Coronary artery (tissue), 2 donors: ENCODE data around the gene OGFOD3.

ENCODE experiments used
- DNase-seq: peaks from one replicate; pipeline ENCODE4 v3.0.0-alpha.2; 2017; ENCODE audit warnings: low spot score
- H3K27ac ChIP-seq, 2 donors: fragments of 200-600 bp; sonication (generic); one replicate each; pipeline ENCODE4 v1.5.1; 2016 to 2019
- H3K4me3 ChIP-seq: fragments of 200-600 bp; sonication (generic); 2 replicates; pipeline ENCODE4 v1.5.1; 2016; ENCODE audit warnings: mild to moderate bottlenecking, moderate library complexity
- TF ChIP-seq, protein P1 (sequence below): fragments of 200-600 bp; sonication (generic); IDR thresholded peaks from one replicate; pipeline ENCODE4 v1.5.1; 2019; ENCODE audit warnings: antibody characterized with exemption

The OGFOD3 gene

DNA sequence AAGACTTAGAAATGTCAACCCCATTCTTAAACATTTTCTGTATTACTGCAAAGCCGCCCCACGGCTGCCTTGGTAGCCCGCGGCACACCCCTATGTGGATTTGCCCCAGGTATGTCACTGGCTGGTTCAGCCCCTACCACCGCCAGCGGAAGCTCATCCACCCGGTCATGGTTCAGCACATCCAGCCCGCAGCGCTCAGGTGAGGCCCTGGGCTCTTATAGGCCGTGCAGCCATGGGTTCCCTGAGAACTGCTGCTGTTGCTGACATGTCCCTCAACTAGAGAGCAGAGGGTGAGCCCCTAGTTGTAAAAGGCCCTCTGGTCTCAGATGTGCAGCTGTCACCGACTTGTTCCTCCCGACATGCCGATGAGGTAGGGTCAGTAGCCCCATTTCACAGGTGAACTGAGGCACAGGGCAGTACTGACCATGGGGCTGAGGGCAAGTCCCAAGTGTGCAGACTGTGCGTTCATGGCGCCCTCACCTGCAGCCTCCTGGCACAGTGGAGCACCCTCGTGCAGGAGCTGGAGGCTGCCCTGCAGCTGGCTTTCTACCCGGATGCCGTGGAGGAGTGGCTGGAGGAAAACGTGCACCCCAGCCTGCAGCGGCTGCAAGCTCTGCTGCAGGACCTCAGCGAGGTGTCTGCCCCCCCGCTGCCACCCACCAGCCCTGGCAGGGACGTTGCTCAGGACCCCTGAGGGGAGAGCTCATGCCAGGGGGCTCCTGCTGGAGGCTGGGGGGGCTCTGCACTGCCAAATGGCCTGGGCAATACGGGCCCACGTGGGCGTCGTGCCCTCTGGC is 23.5 kb upstream of the OGFOD3 start:
- Histone ChIP-seq H3K4me3 (no peak overlapping the region), H3K27ac (no peak overlapping the region)
- DNase-seq, result no peak
- TF ChIP-seq, protein P1, sequence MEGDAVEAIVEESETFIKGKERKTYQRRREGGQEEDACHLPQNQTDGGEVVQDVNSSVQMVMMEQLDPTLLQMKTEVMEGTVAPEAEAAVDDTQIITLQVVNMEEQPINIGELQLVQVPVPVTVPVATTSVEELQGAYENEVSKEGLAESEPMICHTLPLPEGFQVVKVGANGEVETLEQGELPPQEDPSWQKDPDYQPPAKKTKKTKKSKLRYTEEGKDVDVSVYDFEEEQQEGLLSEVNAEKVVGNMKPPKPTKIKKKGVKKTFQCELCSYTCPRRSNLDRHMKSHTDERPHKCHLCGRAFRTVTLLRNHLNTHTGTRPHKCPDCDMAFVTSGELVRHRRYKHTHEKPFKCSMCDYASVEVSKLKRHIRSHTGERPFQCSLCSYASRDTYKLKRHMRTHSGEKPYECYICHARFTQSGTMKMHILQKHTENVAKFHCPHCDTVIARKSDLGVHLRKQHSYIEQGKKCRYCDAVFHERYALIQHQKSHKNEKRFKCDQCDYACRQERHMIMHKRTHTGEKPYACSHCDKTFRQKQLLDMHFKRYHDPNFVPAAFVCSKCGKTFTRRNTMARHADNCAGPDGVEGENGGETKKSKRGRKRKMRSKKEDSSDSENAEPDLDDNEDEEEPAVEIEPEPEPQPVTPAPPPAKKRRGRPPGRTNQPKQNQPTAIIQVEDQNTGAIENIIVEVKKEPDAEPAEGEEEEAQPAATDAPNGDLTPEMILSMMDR, result no peak

DNA sequence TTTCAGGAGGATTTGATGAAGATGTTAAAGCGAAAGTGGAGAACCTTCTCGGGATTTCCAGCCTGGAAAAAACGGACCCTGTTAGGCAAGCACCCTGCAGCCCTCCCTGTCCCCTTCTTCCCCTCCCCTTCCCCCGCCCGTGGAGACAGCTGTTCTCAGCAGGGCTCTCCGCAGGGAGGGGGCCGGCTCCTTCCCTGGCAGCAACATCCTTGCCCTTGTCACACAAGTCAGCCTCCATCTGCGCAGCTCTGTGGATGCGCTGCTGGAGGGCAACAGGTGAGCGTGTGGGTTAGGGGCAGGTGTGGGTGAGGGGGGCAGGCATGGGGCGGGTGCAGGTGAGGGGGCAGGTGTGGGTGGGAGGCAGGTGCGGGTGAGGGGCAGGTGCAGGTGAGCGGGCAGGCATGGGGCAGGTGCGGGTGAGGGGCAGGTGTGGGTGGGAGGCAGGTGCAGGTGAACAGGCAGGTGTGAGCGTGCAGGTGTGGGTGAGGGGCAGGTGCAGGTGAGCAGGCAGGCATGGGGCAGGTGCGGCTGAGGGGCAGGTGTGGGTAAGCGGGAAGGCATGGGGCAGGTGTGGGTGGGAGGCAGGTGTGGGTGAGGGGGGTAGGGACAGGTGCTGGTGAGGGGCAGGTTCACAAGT is 22.7 kb upstream of the OGFOD3 start:
- DNase-seq, result no peak
- H3K27ac ChIP-seq, result peak overlapping the region in 1 of 2 donors; percentile 43

GRCh38 chr17:82440469-82440981 is 22.1 kb upstream of the OGFOD3 start:
- Histone ChIP-seq H3K27ac (peak overlapping the region in 1 of 2 donors; percentile 43), H3K4me3 (no peak overlapping the region)
- no peak for DNase-seq
- TF ChIP-seq, protein P1, result no peak

More for the DNA sequence above, 22.7 kb upstream of the OGFOD3 start:
- TF ChIP-seq, protein P1, result no peak
- no peak overlapping the region for H3K4me3 ChIP-seq

DNA sequence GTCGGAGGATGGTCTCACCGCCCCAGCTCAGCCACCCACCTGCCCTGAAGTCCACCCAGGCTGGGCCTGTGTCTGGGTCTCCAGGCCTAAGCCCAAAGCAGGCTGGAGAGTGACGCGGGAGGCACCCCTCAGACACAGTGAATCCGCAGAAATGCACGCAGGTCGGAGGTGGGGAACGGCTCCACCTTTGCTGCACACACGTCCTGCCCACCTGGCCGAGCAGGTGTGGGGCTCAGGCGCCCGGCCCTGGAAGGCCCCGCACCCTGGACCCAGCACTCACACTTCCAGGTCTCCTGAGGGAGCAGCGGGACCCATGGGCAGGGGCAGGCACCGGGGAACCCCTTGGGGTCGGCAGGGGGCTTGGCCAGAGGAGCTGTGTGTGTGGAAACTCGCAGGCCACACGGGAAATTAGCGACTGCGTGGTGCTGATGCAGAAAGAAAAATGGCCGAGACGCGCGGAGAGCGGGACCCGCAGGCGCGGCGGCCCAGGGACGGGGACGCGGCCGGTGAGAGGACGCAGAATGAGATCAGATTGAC is 21.5 kb upstream of the OGFOD3 start:
- no peak for DNase-seq
- H3K27ac ChIP-seq, result no peak overlapping the region
- TF ChIP-seq, protein P1, result no peak
- no peak overlapping the region for H3K4me3 ChIP-seq

- no peak for DNase-seq
- Histone ChIP-seq H3K4me3 (no peak overlapping the region), H3K27ac (no peak overlapping the region)
- TF ChIP-seq, protein P1, result no peak
Measured at GRCh38 chr17:82439194-82439828, 20.9 kb upstream of the OGFOD3 start.

DNA sequence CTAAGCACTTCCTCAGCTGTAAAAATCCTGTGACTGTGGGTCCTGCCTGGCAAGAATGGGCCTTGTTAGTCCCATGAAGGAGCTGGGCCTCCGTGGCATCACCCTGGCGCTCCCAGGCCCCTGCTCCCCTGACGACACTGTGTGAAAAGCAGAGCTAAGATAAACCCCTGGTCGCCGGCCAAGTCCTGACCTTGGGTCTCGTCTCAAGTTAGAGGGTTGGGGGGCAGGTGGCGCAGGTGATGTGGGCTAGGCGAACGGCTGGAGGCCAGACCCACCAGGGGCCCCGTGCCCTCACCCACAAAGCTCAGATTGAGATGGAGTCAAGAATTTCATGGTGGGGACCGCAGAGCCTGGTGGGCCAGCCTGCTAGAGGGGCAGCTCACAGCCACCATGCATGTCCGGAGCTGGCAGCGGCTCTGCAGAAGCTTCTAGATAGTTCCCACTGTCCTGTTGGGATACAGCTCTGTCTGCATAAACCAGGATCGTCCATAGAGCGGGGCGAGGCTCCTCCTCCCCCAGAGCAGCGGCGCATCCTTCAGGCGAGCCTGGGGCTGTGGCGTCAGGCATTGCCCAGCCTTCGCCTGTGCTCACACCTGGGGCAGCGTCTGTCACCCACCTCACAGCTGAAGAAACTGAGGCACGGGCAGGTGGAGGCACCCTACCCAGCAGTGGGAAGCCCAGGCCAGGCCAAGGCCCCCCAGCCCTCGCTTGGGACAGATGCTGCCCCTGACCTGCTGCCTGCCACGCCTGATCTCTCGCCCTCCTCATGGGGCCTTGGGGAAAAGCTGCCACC is 20.2 kb upstream of the OGFOD3 start:
- Histone ChIP-seq H3K4me3 (no peak overlapping the region), H3K27ac (no peak overlapping the region)
- no peak for DNase-seq
- TF ChIP-seq, protein P1, result no peak
